HL-60 (cell line): ENCODE measurements around the gene KDM5C.

Experiments
- DNase-seq, 2 experiments: peaks; one replicate each; pipeline ENCODE4 v3.0.0-alpha.2; 2010 to 2020; ENCODE audit warnings: low read depth in 1 of 2, low spot score in 1 of 2
- H3K27ac ChIP-seq: fragments of 250-450 bp; sonication (Bioruptor Pico); replicated peaks from 2 replicates; pipeline ENCODE4 v1.5.1; 2020; ENCODE audit warnings: mild to moderate bottlenecking, moderate library complexity
- H3K27me3 ChIP-seq: fragments of 250-450 bp; sonication (Bioruptor Pico); 2 replicates; pipeline ENCODE4 v1.5.1; 2021; ENCODE audit warnings: mild to moderate bottlenecking, moderate library complexity; ENCODE audit not compliant: insufficient read depth, poor library complexity, severe bottlenecking
- H3K4me3 ChIP-seq: replicated peaks from 2 replicates; pipeline ENCODE4 v1.5.1; 2011; ENCODE audit warnings: mild to moderate bottlenecking, control low read depth, low read length; ENCODE audit not compliant: insufficient read depth
- CTCF ChIP-seq: IDR thresholded peaks from one replicate; pipeline ENCODE4 v1.5.1; 2011; ENCODE audit warnings: low read length, control low read depth, inconsistent platforms; ENCODE audit not compliant: insufficient read depth
- GABPA ChIP-seq: IDR thresholded peaks from 2 replicates; pipeline ENCODE4 v1.6.1; 2012; ENCODE audit warnings: low read depth
- POLR2AphosphoS5 ChIP-seq: IDR thresholded peaks from 2 replicates; pipeline ENCODE4 v1.6.1; 2012; ENCODE audit warnings: low read depth
- REST ChIP-seq: IDR thresholded peaks from 2 replicates; pipeline ENCODE4 v1.6.1; 2012; ENCODE audit warnings: low read depth; ENCODE audit not compliant: insufficient replicate concordance
- SPI1 ChIP-seq: IDR thresholded peaks from 2 replicates; pipeline ENCODE4 v1.6.1; 2012; ENCODE audit warnings: low read depth, mild to moderate bottlenecking, borderline replicate concordance

The KDM5C gene

DNA sequence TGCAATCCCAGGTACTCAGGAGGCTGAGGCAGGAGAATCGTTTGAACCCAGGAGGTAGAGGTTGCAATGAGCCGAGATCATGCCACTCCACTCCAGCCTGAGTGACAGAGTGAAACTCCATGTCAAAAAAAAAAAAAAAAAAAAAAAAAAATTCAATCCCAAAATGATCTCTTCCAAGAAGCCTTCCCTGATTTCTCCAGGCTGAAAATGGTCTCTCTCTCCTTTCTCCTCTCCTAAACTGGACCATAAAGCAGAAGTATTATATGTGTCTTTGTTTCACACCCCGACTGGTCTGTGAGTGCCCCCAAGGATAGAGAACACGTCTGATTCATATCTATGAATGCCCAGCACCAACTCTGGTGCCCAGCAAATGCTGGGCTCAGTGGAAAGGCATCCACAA lies 17.3 kb upstream of the KDM5C start:
- no peak overlapping the region for H3K4me3 ChIP-seq
- TF ChIP-seq REST (no peak), CTCF (no peak), GABPA (no peak), POLR2AphosphoS5 (no peak)
- H3K27me3 ChIP-seq = no peaks in the 10 kb centered on the region
- H3K27ac ChIP-seq = no peak overlapping the region
- DNase-seq = no peak

GRCh38 chrX:53241558-53241957 lies 16.6 kb upstream of the KDM5C start:
- no peak overlapping the region for H3K4me3 ChIP-seq
- DNase-seq = no peak
- TF ChIP-seq GABPA (no peak), CTCF (no peak), REST (no peak), SPI1 (no peak), POLR2AphosphoS5 (no peak)
- no peak overlapping the region for H3K27ac ChIP-seq
- H3K27me3 ChIP-seq = no peaks in the 10 kb centered on the region

DNA sequence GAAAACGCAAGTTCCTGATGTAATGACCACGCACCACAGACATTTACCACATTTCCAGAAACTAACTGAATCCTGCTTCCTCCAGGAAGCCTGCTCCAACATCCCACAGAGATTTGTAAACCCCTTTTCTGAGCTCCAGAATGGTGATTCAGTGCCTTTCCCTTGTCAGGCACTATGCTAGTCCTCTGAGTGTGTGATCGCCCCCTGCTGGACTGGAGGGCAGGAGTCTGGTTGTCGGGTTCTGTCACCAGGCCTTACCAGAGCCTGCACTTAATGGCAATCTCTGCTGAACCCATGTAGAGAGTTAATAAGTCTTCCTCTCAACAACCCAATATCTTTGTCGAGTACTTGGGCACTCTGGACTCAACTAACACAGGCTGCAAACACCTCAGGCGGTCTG lies 14.5 kb upstream of the KDM5C start:
- no peaks in the 10 kb centered on the region for H3K27me3 ChIP-seq
- no peak overlapping the region for H3K4me3 ChIP-seq
- H3K27ac ChIP-seq = no peak overlapping the region
- DNase-seq = peak in 1 of 2 experiments; percentile 45
- TF ChIP-seq GABPA (no peak), SPI1 (no peak), REST (no peak), CTCF (no peak), POLR2AphosphoS5 (no peak)
